Stimulated activated CD8-positive, alpha-beta memory T cell treated with anti-CD3 and anti-CD28 coated beads, Interleukin-12 subunit alpha, Interleukin-12 subunit beta, amount 100 ng/mL, for 24 hours (primary cell): ENCODE measurements around the gene CAMK4.

Experiments
- DNase-seq: peaks from one replicate; pipeline ENCODE4 v3.0.0-alpha.2; 2020; ENCODE audit errors: extremely low read depth

The CAMK4 gene

DNA sequence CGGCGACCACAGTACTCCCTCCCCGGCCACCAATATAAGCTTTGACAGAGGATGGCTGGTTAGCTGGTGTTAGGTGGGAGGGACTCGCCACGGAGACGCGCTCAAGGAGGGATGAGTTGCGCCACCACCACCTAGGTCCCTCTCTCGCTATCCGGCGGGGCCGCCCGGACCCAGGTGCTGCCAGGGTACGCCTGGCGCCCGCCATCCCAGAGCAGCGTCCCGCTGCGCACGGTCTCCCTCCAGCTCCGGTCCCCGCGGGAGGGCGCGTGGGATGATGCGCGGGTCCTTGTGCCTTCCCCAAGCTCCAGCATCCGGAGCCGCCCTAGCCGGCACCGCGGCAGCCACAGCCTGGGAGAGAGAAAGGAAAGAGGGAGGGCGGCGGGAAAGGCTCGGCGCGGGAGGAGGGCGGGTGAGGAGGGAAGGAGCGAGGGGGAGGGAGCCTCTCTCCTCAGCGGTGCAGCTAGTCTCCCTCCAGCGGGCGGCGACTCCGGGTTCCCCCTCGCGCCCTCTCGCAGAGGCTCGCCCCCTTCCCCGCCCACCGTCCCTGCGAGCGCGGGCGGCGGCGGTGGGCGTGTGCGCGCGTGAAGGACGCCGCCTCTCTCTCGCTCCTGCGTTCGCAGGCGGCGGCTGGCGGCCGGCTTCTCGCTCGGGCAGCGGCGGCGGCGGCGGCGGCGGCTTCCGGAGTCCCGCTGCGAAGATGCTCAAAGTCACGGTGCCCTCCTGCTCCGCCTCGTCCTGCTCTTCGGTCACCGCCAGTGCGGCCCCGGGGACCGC is at the start of gene CAMK4:
TSS of gene CAMK4 (plus strand) at position 598 of the 774 bp plus-strand sequence. CDS start at position 698, 100 bp downstream.
- peak; percentile 33 for DNase-seq

DNA sequence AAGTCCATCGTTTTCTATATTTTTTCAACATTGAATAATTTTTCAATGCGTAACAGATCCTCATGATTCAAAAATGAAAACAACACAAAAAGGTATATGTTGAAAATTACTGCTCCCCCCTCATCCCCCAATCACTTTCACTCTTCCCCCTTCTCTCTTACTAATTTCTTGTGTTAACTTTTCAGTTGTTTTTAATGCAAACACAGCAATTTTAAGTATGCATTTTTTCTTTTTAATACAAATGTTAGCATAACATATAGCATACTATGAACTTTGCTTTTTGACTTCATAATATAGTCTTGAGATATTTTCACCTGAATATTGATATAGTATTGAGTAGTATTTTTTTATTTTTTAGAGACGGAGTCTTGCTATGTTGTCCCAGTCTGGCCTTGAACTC is 41.1 kb upstream of the CAMK4 start:
- DNase-seq, result no peak

GRCh38 chr5:111187079-111187478 is 37.1 kb upstream of the CAMK4 start:
- no peak for DNase-seq

- no peak for DNase-seq
These were observed 30.1 kb upstream of the CAMK4 start for GRCh38 chr5:111194053-111194452.

DNA sequence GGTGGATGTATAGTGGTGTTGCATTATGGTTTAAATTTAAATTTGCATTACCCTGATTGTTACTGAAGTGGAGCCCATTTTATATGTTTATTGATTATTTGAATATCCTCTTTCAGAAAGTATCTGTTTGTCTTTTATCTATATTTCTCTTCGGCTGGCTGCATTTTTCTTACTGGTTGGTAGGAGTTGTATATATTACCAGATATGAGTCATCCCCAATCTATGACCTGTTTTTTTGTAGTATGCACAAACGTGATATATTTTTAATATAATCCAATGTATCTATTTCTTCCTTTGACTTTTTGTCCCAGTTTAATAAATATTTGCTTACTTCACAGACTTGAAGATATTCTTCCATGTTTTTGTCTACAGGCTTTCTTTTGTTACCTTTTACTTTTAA is 29.3 kb upstream of the CAMK4 start:
- DNase-seq, result no peak

DNA sequence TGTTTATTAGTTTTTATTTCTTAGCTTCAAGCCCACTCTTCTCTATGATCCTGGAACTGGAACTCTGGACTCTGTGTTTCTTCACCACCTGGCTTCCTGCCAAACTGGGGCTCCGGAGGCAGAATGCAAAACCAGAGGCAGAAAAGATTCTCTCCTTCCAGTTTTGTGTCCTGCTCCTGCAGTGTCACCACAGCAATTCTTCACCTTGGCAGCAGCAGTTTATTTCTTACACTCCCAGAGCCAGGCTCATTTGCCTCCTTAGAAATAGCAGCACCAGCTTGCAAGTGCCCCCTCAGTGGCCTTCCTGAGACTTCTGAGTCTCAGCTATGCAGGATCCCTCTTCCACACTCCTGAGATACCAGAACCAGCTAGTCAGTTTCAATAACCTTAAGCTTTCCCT is 26.7 kb upstream of the CAMK4 start:
- DNase-seq, result no peak

DNA sequence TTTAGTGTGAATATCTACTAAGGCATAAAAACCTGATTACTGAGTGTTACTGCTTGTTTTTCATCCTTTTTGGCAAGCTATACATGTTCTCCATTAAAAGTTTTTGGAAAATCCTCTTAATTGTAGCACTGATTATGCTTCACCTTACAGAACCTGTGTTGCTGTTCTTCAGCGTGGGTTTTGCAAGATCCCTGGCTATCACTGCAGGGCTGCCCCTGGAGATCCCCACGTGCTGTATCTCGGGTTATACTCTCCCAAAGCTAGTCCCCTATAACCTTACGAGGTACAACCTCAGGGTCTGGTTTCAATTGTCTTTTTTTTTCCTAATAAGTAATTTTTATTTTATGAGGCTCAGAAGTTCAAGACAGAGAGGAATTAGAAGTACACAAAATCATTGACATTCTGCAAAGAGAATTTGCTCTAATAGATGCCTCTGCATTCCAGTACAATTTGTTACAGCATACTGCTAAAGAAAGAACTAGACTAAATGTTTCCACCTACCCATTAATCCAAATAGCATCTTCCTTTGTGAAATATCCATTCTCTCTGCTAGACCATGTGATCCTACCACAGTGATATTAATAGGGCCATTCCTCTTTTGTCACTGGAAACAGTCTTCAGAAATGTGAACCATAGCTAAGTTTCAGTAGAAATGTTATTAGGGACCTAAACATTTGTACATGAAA is 25.8 kb upstream of the CAMK4 start:
- no peak for DNase-seq

DNA sequence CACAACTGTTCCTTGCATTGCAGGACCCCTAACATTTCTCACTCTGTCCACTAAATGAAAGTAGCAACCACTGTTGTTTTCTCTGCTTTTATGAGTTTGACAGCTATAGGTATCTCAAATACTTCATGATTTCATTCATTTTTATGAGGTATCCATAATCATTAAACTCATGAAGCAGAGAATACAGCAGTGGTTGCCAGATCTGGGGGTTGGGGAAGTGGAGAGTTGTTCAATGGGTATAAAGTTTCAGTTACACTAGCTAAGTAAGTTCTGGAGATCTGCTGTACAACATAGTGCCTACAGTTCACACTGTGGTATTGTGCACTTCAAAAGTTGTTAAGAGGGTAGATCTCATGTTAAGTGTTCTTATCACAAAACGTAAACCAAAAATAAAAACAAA is 23.4 kb upstream of the CAMK4 start:
- no peak for DNase-seq

DNA sequence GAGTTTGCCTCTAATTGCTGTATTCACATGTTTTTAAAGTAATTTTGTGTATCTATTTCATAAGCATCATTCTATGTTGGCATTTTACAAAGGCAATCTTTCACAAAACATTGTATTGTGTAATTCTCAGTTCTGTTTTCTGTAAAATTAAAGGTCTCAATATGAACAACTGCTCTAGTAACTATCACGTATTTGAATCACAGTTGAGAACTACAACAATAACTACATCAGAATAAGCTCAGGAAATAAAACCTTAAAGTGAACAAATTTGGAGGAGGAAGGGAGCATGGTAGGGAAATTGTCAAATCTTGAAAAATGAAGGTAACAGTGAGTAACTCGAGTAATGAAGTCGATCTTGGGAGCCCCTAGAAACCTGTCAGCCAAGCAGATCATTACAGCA is 22.5 kb upstream of the CAMK4 start:
- no peak for DNase-seq

- no peak for DNase-seq
These were observed 12.8 kb upstream of the CAMK4 start for GRCh38 chr5:111211341-111211740.

DNA sequence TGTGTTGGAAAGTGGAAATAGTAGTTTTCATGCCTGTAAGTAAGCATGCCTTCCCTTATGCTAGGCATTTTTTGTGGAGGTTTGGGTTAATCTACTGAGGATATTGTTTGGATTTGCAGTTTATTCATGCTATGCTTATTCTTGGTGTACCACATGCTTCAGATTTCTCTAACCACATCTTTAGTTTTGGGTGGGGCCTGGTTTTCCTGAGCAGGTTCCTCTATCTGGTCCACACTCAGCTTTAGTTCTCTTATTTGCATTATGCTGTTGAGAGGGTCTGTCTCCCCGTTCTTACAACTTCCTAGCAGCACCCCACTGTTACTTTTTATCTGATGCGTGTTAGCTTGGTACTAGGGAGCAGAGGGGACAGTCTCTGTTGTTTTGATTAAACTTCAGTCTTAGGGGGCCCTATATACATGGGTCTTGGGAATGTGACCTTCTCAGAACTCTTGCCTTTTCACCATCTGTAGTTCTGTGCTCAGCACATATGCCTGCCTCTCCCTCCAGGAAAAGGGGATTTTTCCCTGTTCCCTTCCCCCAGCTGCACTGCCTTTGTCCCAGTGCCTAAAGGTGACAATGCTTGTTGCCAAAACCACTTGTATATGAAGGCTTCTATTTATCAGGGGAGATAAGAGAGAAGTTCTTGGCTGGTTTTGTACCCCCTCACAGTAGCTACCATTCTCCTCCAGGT is 10.0 kb upstream of the CAMK4 start:
- DNase-seq, result no peak

DNA sequence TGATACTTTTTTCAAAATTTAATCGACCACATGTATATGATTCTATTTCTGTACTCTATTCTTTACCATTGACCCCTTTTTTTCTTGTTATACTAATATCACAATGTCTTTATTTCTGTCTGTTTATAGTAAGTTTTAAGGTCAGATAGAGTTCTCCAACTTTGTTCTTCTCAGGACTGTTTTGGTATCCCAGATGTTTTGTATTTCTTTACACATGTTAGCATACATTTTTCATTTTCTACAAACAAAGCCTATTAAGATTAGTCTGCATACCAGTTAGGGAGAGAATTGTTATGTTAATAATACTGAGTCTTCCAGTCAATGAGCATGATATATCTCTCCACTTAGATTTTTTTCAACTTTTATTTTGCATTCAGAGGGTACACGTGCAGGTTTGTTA is 8.2 kb upstream of the CAMK4 start:
- no peak for DNase-seq

- no peak for DNase-seq
These were observed 3.0 kb upstream of the CAMK4 start for GRCh38 chr5:111221139-111221538.

DNA sequence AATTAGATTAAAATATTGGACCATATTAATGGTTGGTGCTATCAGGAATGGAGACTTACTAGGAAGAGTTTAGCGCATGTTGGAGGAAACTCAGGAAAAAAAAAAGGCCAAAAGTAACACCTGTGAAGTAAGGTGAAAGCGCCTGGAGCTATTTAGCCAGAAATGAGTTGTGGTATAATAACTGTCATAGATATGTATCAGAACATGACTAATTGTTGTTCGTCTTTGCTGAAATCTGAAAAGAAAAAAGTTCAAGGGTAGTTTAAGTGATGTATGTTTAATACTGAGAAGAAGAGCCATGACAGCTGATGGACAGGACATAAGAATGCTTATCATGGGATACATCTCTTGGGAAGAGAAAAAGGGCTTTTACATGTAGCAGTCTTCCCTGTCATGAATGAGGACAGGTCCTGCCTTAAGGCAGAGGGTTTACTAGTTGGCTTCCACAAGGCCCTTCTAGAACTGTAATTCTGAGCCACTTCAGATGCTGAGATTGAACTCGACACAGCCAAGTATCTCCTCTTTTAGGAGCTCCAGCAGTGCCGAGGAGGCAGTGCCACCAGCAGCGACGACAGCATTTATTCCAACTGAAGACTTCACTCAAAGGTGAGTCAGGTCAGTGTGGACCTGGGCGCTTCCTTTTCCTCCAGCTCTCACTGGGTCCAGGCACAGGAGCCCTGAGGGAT is 940 bp upstream of the CAMK4 start:
- DNase-seq, result no peak

DNA sequence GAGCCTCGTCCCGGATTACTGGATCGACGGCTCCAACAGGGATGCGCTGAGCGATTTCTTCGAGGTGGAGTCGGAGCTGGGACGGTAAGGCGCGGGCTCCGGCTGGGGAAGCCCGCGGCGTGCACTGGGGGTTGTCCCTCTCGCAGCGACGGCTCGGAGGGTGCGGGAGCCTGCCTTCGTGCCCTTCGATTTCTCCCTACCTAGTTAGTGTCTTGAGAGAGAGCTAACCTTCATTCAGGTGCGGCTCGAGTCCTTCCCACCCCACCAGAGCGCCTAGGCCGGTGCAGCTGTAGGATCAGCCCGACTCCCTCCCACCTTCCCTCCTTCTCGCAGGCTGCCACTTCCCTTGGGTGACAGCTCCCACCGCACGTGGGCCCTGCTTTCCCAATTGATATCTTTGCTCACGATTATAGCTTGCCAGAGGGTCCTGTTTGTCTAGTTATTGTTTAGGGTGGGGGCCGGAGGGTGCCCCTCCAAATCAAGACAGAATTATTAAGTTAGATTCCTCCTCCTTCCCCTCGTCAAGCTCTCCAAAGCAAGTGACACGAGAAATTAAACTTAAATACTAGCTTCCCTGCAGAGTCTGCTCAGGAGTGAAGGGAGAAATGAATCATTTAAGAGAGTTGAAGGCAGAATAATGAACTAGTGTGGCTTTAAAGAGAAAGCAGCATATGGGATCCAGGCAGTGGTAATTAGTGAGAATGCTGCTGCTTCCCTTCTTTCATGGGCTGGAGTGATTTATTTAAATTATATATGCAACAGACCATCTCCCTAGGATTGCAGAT is 569 bp downstream of the CAMK4 start:
- DNase-seq, result no peak

GRCh38 chr5:111225926-111226325 is 1.7 kb downstream of the CAMK4 start:
- DNase-seq, result no peak

DNA sequence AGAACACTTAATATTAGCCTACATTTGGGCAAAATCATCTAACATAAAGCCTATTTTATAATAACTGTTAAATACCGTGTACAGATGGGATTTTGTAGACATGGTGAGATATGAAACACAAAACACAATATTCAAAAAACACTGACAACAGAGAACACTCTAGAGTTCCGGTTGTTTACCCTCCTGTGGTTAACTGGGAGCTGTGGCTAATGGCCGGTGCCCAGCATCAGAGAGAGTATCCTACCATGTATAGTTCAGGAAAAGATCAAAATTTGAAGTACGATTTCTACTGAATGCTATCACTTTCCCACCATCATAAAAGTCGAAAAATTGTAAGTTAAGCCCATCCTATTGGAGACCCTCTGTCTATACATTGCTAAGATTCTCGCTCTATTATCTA is 2.4 kb downstream of the CAMK4 start:
- no peak for DNase-seq

DNA sequence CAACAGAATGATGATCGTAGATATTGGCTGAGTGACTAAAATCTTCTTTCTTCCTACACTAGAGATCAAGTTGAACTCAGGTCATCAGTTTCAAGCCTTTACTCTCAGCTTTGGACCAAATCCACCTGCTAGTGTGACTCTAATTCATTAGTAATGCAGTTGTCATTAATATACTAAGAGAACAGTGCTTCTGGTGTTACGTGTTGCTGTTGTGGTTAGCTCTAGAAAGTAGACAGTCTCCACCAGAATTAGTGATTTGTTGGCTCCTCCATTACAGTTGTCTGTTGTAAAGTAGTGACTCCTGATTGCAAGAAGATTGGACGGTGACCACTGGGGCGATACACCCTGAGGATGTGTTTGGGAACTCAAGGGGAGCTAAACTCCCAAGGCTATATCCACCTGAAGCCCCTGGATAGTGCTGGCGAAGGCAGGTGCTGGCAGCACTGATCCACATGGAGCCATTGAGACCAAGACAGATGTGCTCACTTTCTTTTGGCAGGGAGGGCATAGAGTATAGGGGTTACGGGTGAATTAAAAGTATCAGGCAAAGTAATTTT is 3.1 kb downstream of the CAMK4 start:
- DNase-seq, result no peak

- no peak for DNase-seq
These were observed 3.6 kb downstream of the CAMK4 start for GRCh38 chr5:111227801-111228200.

DNA sequence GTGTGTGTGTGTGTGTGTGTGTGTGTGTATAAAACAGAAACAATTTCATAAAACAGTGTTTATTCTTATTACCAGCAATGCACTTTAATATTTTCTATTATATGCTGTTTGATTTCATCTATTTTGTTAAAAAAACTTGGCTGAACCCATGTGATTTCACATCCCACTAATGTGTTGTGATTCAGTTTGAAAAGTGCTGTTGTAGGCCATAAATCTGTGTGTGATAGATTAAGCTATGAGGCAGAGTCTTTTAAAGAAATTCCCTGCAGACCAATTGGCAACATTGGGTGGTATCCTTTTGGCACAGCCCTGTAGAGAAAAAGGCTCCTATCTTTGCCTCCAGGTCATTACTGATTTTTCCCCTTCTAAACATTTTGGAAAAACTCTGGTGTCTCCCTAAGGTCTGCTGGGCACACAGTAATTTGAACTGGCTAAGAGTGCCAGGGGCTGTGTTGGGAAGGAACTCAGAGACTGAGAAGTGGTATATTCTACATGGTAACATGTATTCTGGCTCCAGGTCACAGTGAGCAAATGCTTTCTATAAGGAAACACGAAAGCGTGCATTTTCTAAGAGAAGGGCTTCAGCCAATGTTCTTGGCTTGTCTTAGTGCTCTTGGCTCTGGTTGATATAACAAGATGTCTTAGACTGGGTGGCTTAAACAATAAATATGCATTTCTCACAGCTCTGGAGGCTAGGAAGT is 4.5 kb downstream of the CAMK4 start:
- DNase-seq, result no peak
